NCI-H446 treated with DMSO at 0.1 percent for 48 hours (cell line): ENCODE data around the gene CNTN4.

Experiments used
- DNase-seq: peaks from one replicate; lab custom pipeline; 2025; lab: John Stamatoyannopoulos, UW

The CNTN4 gene

DNA sequence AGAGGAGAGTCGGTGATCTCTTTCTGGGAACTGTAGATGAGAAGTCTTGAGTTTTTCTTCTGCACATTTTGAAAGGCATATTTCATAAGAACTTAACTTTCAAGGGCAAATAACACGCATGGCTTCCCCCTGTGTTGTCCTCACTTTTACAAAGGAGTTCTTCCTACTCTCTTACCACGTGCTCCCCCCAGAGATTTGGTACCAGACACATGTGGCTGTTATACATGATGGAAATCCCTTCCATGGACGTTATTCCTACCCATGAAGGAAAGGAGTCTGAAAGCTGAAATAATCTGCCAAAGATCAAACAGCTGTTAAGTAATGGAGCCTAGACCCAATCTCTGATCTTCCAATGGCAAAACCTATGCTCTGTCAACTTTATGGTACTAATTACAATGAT, 1007.1 kb downstream of the CNTN4 start:
- DNase-seq: no peak

GRCh38 chr3:3107181-3107580, 1008.5 kb downstream of the CNTN4 start:
- DNase-seq: no peak
